H1 (cell line): ENCODE measurements around the gene B9D2. TPM values are rescaled to one million over a fixed set of nuclear protein-coding genes. Genes with fewer than 3 reads are reported as not detected.

ENCODE experiments used
- polyA plus RNA-seq, 7 experiments: library from polyadenylated mRNA; depleted of rRNA in 3 of 7; stranded (reverse) in 5 of 7; unstranded in 2 of 7; fragments of >200 nt in 5 of 7; fragments of 200-250 nt in 2 of 7; gene quantifications; 1 replicate in 5 of 7; 2 replicates in 1 of 7; 4 replicates in 1 of 7; pipeline versions ENCODE4 v1.2.1 to v1.2.3, GENCODE V29; 2011 to 2013; ENCODE audit warnings: missing spikeins in 2 of 7, mixed read lengths in 2 of 7
- total RNA-seq: library from RNA; stranded (reverse); fragmentation: NEBNext Ultra II Directional; extraction: Animal tissue kit (Norgen Biotek cat#: 25700); gene quantifications from 2 replicates; pipeline ENCODE4 v1.2.1, GENCODE V29; 2021
- TF ChIP-seq, protein P1 (sequence below): IDR thresholded peaks from 2 replicates; pipeline ENCODE4 v1.6.1; 2011; ENCODE audit warnings: low read length, improper control_type of control experiment

The B9D2 gene
- total and polyA plus RNA-seq, 2 of the 8 experiments (the other 6 are each of a cell fraction or from before 2014, with no cell fraction given), result 4.9 to 6.3 TPM

DNA sequence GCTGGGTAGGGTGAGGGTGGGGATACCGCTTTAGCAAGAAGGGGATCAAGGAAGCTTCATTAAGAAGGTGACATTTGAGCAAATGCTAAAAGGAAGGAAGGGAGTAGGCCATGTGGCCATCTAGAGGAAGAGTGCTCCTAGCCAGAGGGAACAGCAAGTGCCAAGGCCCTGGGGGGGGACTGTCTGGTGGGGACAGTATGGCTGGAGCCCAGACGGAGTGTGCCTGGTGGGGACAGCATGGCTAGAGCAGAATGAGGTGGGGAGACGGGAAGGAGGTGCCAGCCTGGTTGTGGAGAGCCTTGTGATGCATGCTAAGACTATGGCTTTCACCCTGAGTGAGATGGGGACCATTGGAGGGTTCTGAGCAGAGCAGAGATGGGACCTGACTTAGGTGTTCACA is 8.1 kb downstream of the B9D2 start (continued):
- TF ChIP-seq, protein P1, sequence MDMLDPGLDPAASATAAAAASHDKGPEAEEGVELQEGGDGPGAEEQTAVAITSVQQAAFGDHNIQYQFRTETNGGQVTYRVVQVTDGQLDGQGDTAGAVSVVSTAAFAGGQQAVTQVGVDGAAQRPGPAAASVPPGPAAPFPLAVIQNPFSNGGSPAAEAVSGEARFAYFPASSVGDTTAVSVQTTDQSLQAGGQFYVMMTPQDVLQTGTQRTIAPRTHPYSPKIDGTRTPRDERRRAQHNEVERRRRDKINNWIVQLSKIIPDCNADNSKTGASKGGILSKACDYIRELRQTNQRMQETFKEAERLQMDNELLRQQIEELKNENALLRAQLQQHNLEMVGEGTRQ, result no peak
